ENCODE data around the gene KIF26B. TPM values are rescaled to one million over a fixed set of nuclear protein-coding genes. Genes with fewer than 3 reads are reported as not detected.

The KIF26B gene
- polyA plus RNA-seq, 2 of the 4 experiments (the other 2 are of a cell fraction) = 0.01 to 0.04 TPM

- CTCF ChIA-PET = no interaction called here
- WGBS (ENCODE audit: missing lambda C conversion rate) = 42% methylated on average over 7 of the region's 7 CpGs
- TF ChIP-seq HDAC2 (IDR thresholded peaks at IDR 0.05) = no peak
- no peak for TF ChIP-seq ZC3H11A (IDR thresholded peaks at IDR 0.05)
- TF ChIP-seq ZFP36 (IDR thresholded peaks at IDR 0.05; ENCODE audit: borderline replicate concordance, partially characterized antibody) = no peak
- no peak for TF ChIP-seq NPAS2 (CRISPR knock-in tag; IDR thresholded peaks at IDR 0.05; ENCODE audit: borderline replicate concordance)
- no peak for TF ChIP-seq E2F6 (IDR thresholded peaks at IDR 0.05; ENCODE audit: borderline replicate concordance, low read depth)
- TF ChIP-seq FOSB (CRISPR knock-in tag; IDR thresholded peaks at IDR 0.05) = no peak
These were observed 93.0 kb downstream of the KIF26B start for GRCh38 chr1:245247801-245248200.

GRCh38 chr1:245248231-245248731 lies 93.5 kb downstream of the KIF26B start:
- ChIA-PET POLR2A (no interaction called here), CTCF (no interaction called here)
- H3K27ac ChIP-seq = no peak overlapping the region
- no peak for ATAC-seq
- H3K4me1 ChIP-seq = no peaks in the 10 kb centered on the region
- no peak overlapping the region for H3K4me2 ChIP-seq
- WGBS (ENCODE audit: missing lambda C conversion rate) = 75% methylated on average over 18 of the region's 18 CpGs
- no peak for DNase-seq (ENCODE audit: low read depth in 1 of 2, low spot score in 1 of 2)
- no peak for FAIRE-seq
- H3K4me3 ChIP-seq = no peak overlapping the region
- H3K9me3 ChIP-seq = 0 out of 3 replicates have a peak, but pooled peaks cover 10% of the 10 kb centered on the region
- TF ChIP-seq ZFP36 (IDR thresholded peaks at IDR 0.05; ENCODE audit: borderline replicate concordance, partially characterized antibody) = no peak
- no peak for TF ChIP-seq HDAC2 (IDR thresholded peaks at IDR 0.05)
- TF ChIP-seq RNF2 (IDR thresholded peaks at IDR 0.05; ENCODE audit: borderline replicate concordance, low read depth) = no peak
- no peak for TF ChIP-seq CBX8 (IDR thresholded peaks at IDR 0.05)
- no peak for TF ChIP-seq EHMT2 (IDR thresholded peaks at IDR 0.05; ENCODE audit: low read depth)
- TF ChIP-seq HOXB5 (CRISPR knock-in tag; IDR thresholded peaks at IDR 0.05) = no peak
- TF ChIP-seq CBX2 (IDR thresholded peaks at IDR 0.05; ENCODE audit: borderline replicate concordance, low read depth) = no peak
- TF ChIP-seq HMGXB4 (CRISPR knock-in tag; IDR thresholded peaks at IDR 0.05; ENCODE audit: borderline replicate concordance) = no peak
- TF ChIP-seq EP300 (IDR thresholded peaks at IDR 0.05) = no peak
- no peak for TF ChIP-seq E2F6 (IDR thresholded peaks at IDR 0.05; ENCODE audit: borderline replicate concordance, low read depth)
- TF ChIP-seq GATA3 (IDR thresholded peaks at IDR 0.05; ENCODE audit: borderline replicate concordance) = no peak
- no peak for TF ChIP-seq PHF8 (IDR thresholded peaks at IDR 0.05; ENCODE audit: borderline replicate concordance, low read depth)
- no peak for TF ChIP-seq SMC3 (IDR thresholded peaks at IDR 0.05)
- TF ChIP-seq ESRRA (IDR thresholded peaks at IDR 0.05; ENCODE audit: borderline replicate concordance, low read length) = no peak
- TF ChIP-seq USF2 (IDR thresholded peaks at IDR 0.05) = no peak
- no peak for TF ChIP-seq MAZ (IDR thresholded peaks at IDR 0.05; ENCODE audit: borderline replicate concordance, low read depth, low read length)
- no peak for TF ChIP-seq TFCP2L1 (CRISPR knock-in tag; IDR thresholded peaks at IDR 0.05)
- TF ChIP-seq CHD2 (IDR thresholded peaks at IDR 0.05; ENCODE audit: low read length, partially characterized antibody) = no peak

More at GRCh38 chr1:245247801-245248200, 93.0 kb downstream of the KIF26B start:
- POLR2A ChIA-PET = no interaction called here
- ATAC-seq (no peak), DNase-seq (ENCODE audit: low read depth in 1 of 2, low spot score in 1 of 2) (no peak), FAIRE-seq (no peak)
- Histone ChIP-seq H3K27ac (no peak overlapping the region), H3K4me2 (no peak overlapping the region), H3K4me3 (no peak overlapping the region), H3K9me3 (0 out of 3 replicates have a peak, but pooled peaks cover 6% of the 10 kb centered on the region), H3K4me1 (no peaks in the 10 kb centered on the region)

Measured in A549 (cell line).